Suppressor macrophage treated with lipopolysaccharide for 1 hour (primary cell): ENCODE measurements around the gene CUX1.
"Not testable (repeated sequence)": the region's sequence is repeated elsewhere in the genome, so short reads cannot be mapped to it uniquely, and the experiment has no call there.

Experiments used
- DNase-seq, 3 donors: peaks; one replicate each; pipeline ENCODE4 v3.0.0-alpha.2; 2020 to 2022

CUX1 gene

DNA sequence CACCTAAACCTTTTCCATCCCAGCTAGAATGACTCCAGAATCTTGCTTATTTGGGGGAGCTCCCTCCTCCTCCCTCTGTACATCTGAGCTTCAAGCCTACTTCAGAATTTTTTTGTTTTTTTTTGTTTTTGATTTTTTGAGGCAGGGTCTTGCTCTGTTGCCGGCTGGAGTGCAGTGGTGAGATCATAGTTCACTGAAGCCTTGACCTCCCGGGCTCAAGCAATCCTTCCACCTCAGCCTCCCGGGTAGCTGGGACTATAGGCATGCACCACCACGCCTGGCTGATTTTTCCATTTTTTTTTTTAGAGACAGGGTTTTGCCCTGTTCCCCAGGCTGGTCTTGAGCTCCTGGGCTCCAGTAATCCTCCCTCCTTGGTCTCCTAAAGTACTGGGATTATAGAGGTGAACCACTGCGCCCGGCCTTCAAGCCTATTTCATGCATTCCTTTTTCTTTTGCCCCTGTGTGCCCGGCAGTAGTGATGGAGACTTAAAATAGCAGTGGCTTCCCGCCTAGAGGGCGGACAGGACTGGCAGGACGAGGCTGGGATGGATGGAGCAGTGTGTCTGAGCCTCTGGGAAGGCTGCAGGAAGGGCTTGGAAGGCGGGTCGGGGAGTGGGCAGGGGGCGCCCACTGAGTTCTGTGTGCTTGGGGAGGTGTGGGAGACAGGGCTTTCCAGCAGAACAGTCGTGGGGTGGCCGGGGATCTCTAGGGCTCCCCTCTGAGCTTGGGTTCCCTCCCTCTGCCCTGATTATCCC is 8.8 kb downstream of the CUX1 start:
- no peak for DNase-seq

DNA sequence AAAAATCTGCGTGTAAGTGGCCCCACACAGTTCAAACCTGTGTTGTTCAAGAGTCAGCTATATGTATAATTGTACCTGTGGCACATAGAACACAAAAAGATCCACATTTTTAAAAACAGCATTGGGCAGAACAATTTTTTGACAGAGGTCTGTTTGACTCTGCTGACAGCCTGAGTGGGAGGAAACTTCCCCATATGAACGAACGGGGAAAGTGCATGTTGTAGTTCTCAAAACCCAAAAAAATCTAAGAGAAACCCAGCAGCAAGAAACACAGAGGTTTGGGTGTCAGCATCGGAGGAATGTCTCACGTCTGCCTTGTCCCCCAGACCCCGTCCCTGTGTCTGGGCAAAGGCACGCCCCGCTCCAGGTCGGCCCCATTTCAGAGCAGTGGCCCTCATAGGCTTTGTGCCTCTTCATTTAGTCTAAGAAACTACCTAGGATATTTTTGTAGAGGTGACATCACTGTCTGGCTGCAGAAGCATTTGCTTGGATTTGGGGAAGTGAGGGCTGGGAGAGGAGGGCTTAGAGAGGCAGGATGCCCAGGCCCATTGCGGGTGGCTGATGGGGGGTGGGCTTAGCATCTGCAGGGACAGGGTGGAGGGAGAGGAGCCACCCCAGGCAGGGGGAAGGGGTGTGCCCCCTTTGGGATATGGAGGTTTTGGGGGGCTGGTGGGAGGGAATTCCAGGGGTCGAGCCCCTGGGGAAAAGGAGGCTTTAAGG is 11.0 kb downstream of the CUX1 start:
- DNase-seq, result peak; percentile 64 to 77 (median 74)

DNA sequence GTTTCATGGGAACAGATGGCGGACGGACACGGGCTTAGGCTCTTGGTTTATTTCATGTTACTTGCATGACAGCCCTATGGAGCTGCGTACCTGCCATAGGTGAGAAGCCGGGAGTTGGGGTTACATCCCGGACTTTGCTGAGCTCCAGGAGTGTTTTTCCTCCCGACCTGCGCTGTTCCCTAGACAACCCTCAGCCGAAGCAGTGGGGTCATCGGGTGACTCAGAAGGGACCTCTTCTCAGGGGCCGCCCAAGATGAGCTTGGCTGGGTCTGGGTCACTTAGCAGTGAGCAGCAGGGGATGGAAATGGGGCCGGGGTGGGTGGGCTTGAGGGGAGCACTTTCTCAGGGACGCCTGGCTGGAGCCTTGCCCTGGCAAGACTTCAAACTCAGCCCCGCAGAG is 11.9 kb downstream of the CUX1 start:
- no peak for DNase-seq

DNA sequence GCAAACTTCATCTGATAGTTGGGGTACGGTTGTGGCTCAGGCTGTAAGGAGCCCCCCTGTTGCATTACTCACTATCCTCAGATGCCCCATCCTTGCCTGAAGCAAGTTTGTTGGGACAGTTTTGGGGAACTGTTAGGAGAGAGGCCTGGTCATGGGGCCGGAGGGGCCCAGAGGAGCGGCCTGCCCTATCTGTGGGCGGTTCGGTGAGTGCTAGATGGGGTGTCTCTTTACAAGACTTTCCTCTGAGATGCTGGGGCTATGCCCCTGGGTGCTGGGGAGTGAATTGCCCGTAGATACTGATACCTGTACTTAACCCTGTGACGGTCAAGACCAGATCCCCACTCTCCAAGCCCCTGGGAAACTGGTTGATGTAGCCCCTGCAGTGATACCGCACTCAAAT is 12.4 kb downstream of the CUX1 start:
- peak in 1 of 3 donors; percentile 35 for DNase-seq

DNA sequence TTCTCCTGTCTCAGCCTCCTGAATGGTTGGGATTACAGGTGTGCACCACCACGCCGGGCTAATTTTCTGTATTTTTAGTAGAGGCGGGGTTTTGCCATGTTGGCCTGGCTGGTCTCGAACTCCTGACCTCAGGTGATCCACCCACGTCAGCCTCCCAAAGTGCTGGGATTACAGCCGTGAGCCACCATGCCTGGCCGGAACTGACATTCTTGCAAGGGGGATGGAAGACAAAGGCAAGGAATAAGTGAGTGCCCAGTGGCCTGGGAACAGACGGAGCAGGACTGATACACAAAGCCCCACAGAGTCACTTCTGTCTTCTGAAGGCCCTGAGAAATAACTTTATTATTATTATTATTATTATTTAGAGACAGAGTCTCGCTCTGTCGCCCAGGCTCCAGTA is 14.0 kb downstream of the CUX1 start:
- not testable (repeated sequence) for DNase-seq

DNA sequence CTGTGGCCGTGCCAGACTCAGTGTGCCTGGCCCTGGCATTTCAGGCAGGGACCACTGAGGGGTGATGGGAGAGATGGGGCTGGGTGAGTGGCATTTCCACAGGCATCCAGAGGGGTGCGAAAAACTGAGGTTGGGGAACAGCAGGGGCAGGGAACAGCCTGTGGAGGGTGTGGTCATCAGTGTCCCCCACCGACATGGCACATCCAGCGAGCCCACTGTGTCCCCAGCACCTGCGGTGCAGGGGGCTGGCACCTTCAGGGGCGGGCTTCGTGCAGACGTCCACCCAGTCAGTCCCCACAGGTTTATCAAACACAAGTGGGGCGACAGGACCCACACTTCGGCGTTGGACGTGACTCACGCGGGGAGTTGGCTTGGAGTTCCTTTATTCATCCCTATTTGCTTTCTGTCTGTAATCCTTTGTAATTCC is 14.8 kb downstream of the CUX1 start:
- no peak for DNase-seq

DNA sequence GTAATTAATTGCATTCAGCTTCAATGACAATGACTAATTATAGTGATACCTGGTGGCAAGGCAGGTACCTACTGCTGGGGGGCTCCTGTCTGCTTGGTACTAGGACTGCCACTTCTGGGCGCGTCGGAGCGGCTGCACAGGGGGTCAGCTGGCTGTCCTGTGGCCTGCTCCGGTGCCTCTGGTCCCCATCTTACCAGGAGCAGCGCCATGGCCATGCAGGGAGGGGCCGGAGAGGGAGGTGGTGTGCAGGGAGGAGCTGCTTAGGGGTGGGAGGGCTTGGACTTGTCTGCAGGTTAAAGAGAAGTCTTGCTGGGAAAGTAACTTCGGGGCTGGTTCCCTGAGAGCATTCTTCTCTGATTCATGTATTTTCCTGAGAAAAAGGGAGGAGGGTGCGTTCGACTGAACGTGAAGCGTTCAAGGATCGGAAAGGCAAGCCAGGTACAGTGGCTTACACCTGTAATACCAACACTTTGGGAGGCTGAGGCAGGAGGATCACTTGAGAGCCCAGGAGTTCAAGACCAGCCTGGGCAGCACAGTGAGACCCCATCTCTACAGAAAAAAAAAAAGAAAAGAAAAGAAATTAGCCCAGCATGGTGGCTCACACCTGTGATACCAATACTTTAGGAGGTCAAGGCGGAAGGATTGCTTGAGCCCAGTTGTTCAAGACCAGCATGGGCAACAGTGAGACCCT is 15.4 kb downstream of the CUX1 start:
- no peak for DNase-seq

DNA sequence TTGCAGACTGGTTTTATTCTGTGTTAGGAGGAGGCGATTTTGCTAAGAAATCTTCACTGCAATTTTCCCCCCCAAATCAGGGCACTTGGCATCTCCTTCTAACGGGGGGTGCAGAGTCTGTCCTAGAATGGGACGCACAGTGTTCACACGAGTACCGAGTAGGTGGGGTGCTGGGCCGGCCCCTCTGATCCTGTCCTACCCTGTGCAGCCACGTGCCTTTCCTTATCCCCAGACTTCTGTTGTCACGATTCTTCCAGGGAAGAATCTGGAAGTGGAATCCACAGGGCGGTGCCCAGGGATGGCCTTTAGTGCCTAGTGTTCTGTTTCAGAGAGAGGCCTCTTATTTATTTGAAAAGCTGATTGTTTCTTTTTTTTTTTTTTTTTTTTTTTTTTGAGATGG is 16.4 kb downstream of the CUX1 start:
- DNase-seq, result no peak

DNA sequence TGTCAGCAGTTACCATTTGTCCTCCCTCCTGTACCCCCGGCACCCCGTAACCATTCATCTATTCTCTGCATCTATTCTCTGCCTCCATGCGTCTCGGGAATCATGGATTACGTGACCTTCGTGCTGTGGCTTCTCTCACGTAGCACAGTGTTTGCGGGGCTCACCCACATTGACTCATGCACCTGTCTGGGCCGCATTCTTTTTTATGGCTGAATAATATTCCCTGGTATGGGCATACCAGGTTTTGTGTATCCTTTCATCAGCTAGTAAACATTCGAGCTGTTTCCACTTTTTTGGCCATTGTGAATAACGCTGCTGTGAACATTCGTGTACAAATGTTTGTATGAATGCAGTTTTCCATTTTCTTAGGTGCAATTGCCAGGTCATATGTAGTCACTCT is 17.7 kb downstream of the CUX1 start:
- no peak for DNase-seq

DNA sequence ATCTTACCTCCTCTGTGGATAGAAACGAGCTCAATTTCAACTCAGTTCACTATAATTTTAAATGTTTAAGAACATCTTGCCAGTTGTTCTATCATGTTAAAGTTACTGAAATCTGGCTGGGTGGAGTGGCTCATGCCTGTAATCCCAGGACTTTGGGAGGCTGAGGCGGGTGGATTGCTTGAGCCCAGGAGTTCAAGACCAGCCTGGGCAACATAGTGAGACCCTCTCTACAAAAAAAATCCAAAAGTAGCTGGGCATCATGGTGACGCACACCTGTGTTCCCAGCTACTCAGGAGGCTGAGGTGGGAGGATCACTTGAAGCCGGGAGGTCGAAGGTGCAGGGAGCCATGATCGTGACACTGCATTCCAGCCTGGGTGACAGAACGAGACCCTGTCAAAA is 20.0 kb downstream of the CUX1 start:
- DNase-seq, result not testable (repeated sequence)

DNA sequence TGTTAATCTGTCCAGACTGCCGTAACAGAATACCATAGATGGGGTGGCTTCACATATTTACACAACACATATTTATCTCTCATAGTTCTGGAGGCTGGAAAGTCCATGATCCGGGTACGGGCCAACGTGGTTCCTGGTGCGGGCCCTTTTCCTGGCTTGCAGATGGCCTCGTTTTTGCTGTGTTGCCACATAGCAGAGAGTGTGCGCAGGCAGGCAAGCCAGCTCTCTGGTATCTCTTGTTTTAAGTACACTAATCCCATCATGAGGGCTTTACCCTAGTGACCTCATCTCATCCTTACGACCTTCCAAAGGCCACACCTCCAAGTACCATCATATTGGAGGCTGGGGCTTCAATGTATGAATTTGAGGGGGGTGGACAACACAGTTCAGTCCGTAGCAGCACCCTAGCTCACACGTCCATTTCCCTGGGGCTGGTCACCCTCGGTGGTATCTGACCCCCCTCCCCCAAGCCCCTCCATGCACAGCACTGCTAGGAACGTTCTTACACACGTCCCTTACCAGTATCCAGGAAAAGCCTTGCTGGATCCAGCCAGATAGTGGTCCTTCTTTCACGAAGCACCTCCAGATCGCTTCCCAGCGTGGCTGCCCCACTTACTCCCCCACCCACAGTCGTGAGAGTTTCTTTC is 21.5 kb downstream of the CUX1 start:
- DNase-seq, result no peak

DNA sequence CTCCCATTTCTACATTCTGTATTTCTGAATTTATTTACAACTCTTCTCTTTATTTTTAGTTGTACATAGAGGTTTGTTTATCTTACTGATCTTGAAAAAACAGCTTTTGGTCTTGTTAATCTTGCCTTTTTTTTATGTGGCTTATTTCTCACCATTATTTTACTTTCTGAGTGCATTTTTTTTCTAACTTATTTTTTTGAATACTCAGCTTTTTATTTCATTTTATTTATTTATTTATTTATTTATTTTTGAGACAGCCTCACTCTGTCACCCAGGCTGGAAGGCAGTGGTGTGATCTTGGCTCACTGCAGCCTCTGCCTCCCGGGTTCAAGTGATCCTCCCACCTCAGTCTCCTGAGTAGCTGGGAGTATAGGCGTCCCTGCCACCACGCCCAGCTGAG is 23.9 kb downstream of the CUX1 start:
- DNase-seq, result no peak

DNA sequence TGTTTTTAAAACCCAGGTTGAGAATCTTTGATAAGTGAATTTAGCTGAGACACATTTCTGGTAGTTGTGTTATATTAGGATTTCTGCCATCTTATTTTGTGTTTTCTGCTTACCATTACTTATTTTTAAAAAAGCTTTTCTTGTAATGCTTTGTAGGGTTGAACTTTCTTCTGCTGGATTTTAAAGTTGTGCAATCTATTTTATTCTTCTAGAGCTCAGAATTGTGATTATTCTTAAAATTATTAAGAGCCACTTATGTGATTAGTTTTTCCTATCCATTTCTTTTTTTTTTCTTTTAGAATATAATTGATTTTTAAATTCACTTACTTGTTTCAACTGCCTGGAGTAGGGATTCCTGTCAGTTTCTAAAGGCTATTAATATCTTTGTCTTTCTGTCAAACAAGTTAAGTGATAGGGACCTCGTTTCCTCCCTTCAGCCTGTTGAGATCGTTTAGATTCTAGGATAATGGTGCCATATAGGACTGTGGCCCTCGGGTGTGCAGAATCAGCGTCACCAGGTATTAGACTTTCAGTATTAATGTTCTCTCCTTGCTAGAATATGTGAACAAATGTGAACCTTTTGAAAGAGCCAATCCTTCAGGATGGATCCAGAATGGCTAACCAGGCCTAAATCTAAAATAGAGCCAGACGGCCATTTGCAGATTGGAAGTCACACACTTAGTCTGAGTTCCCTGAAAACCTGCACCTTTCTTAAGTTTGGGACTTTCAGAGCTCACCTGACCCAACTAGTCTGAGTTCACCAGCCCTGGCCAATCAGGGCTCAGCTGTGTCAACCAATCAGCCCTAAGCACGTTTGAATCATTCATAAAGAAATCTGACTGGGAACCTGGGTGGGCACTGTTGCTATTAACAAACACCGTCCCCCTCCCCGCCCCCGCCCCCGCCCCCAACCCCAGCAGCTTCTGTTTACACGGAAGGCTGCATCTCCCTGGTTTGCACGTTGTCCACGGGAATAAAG is 26.2 kb downstream of the CUX1 start:
- DNase-seq, result no peak

DNA sequence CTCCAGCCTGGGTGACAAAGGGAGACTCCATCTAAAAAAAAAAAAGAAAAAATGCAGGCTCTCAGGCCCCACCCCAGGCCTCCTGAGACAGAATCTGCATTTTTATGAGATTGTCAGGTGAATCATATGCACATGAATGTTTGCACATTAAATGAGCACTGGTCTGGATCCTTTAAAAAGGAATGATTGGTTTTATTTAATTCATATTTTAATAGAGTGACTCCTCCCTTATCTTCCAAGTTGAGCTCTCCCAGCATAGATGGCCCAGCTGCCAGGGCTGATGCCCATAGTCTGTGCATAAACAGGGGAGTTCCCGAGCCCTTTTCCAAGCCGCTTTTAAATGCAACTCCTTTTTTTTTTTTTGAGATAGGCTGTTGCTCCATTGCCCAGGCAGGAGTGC is 28.5 kb downstream of the CUX1 start:
- DNase-seq, result no peak

DNA sequence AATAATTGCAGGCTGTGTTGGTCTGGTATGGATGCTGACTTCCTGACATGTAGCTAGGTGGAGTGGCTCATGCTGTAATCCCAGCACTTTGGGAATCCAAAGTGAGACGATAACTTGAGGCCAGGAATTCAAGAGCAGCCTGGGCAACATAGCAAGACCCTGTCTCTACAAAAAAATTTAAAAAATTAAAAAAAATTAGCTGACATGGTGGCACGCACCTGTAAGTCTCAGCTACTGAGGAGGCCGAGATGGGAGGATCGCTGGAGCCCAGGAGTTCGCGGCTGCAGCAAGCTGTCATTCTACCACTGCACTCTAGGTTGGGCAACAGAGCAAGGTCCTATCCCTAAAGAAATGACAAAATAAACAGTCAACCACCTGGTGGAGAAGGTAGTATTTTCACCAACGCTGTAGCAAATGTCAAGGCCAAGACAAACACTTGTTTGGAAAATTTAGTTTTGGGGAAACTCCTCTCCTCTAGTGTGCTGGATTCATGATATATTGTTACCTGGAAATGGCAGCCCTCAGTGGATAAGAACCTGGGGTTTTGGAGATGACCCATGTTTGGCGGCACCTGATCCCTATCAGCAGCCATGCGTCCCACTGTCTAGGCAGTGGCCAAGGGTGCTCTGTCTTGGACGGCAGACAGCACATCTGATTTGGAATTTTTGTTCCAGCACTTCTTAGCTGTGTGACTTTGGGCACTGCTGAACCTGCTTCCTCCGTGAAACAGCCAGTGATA is 29.5 kb downstream of the CUX1 start:
- DNase-seq, result no peak

DNA sequence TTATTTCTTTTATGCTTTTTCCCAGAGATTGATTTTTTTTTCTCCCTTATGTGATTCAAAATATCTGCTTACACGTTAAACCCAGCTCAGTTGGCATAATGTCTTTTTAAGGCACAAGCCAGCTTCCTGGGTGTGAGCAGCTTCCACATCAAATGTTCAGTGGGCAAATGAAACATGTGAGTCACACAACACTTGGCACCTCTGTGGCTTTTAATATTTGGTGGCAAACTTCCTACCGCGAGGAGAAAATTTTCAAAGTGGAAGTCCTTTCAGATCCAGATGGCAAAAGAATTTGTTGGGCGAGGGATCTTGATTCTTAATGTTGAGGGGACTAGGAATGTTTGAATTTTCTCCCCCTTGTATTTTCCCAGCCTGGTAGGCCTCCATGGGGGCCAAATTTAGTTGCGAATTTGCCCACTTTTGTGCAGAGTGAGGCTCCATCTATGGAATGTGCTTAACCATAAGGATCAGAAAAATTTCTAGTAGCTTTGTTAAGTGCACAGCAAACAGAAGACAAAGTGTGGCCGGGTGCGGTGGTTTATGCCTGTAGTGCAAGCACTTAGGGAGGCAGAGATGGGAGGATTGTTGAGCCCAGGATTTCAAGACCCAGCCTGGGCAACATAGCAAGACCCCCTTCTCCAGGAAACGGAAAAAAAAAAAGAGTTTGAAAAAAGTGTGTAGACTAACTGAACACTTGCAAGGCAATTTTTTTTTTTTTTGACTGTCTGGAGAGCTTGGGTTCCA is 31.0 kb downstream of the CUX1 start:
- peak; percentile 8 to 28 (median 20) for DNase-seq

DNA sequence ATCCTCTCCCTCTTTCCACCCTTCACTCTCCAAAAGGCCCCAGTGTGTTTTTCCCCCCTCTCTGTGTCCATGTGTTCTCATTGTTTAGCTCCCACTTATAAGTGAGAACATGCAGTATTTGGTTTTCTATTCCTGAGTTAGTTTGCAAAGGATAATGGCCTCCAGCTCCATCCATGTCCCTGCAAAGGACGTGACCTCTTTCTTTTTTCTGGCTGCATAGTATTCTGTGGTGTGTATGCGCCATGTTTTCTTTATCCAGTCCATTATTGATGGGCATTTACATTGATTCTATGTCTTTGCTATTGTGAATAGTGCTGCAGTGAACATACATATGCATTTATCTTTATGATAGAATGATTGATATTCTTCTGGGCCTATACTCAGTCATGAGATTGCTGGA is 31.9 kb downstream of the CUX1 start:
- not testable (repeated sequence) for DNase-seq

DNA sequence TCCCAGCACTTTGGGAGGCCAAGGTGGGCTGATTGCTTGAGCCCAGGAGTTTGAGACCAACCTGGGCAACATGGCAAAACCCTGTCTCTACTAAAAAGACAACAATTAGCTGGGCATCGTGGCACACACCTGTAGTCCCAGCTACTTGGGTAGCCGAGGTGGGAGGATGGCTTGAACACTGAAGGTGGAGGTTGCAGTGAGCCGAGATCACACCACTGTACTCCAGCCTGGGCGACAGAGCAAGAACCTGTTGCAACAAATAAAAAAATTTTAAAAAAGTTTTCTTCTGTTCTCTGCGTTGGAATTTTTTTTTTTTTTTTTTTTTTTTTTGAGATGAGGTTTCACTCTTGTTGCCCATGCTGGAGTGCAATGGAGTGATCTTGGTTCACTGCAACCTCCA is 34.9 kb downstream of the CUX1 start:
- not testable (repeated sequence) for DNase-seq

DNA sequence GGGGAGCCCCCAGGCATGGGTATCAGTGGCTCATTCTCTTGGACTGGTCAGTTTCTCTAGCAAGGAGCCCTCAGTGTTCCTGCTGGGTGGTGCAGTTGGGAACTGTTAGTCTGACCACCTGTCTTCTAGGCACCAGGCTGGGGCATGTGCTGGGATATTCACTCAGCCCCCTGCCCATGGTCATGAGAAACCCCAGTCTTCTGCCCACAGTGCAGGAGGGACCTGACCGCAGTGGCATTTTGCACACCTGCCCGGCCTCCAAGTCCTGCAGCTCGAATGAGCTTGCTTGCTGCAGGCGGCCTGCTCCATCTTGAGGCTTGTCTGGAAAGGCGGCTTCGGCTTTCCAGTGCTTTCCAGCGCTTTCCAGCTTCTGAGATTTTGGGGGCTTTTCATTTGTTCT is 36.3 kb downstream of the CUX1 start:
- DNase-seq, result no peak

DNA sequence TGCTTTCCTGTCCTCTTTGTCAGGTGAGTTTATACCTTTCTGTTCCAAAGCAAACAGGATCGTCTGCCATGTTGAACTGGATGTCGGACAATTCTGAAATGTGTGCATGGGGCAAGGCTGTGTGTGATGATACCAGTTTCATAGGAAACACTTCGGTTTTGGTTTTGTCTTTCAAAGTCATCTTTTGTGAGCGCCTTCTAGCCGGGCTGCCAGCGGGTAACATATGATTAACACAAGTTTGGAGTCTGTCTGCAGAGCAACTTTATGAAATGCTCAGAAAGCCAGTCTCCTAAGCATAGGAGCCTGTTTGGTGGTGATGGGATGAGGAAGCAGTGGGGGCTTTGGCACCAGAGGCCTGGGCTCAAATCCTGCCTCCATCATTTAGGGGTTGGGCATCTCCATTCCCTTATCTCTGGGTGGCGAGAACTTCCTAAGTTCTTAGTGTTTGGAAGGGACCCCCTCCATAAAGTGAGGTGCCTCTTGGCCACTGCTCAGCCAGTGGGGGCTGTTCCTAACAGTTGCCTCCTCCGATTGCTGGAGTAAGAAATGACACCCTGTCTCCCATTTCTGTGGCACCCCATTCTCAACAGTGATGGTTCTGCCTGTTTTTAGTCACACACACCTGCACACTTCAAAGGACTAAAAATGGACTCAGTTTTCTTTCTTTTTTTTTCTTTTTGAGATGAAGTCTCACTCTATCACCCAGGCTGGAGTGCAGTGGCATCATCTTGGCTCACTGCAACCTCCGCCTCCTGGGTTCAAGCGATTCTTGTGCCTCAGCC is 36.8 kb downstream of the CUX1 start:
- DNase-seq, result no peak
